HepG2 (cell line): Measurements from ENCODE around the gene RSL1D1. TPM values are rescaled to one million over a fixed set of nuclear protein-coding genes. Genes with fewer than 3 reads are reported as not detected.

Source experiments
- AHR ChIP-seq: IDR thresholded peaks from 2 replicates; pipeline ENCODE4 v1.6.1; 2018; ENCODE audit warnings: missing genetic modification reagents, missing compliant biosample characterization
- CHD4 ChIP-seq: fragments of 200-600 bp; sonication (generic); IDR thresholded peaks from 2 replicates; pipeline ENCODE4 v1.7.0; 2017; ENCODE audit warnings: mild to moderate bottlenecking, low read length, borderline replicate concordance
- FOXA3 ChIP-seq: IDR thresholded peaks from 2 replicates; pipeline ENCODE4 v1.6.1; 2016; ENCODE audit warnings: missing genetic modification reagents, missing compliant biosample characterization
- HMG20B ChIP-seq: conservative IDR thresholded peaks from 2 replicates; pipeline ENCODE4 v1.6.1; 2016; ENCODE audit warnings: missing genetic modification reagents, missing compliant biosample characterization
- KLF11 ChIP-seq: IDR thresholded peaks from 2 replicates; pipeline ENCODE4 v1.6.1; 2016; ENCODE audit warnings: missing compliant biosample characterization
- LRRFIP1 ChIP-seq: sonication (generic); formaldehyde crosslinking; conservative IDR thresholded peaks from 2 replicates; pipeline ENCODE4 v1.4.0; 2020; ENCODE audit warnings: missing genetic modification reagents
- MAFK ChIP-seq, 2 experiments: IDR thresholded peaks in 1 of 2; conservative IDR thresholded peaks in 1 of 2; 2 replicates each; pipeline ENCODE4 v1.6.1; 2011; ENCODE audit warnings: improper control_type of control experiment in 2 of 2, low read length in 2 of 2
- NFATC3 ChIP-seq: sonication (generic); formaldehyde crosslinking; IDR thresholded peaks from 2 replicates; pipeline ENCODE4 v1.5.1; 2020; ENCODE audit warnings: mild to moderate bottlenecking, missing genetic modification reagents
- NFE2L2 ChIP-seq: fragments of 150-350 bp; IDR thresholded peaks from 2 replicates; pipeline ENCODE4 v1.6.1; 2014; ENCODE audit warnings: low read length
- NR2F6 ChIP-seq, 2 experiments: IDR thresholded peaks; 2 replicates each; pipeline ENCODE4 v1.6.1; 2016; ENCODE audit warnings: antibody characterized with exemption in 1 of 2, mild to moderate bottlenecking in 1 of 2
- PHB2 ChIP-seq: fragments of 450-650 bp; IDR thresholded peaks from 2 replicates; pipeline ENCODE4 v1.6.1; 2018; ENCODE audit not compliant: partially characterized antibody
- PPARG ChIP-seq: conservative IDR thresholded peaks from 2 replicates; pipeline ENCODE4 v1.6.1; 2016; ENCODE audit warnings: missing biosample characterization, missing genetic modification reagents
- RORA ChIP-seq: sonication (generic); formaldehyde crosslinking; IDR thresholded peaks from 2 replicates; pipeline ENCODE4 v1.5.0; 2020; ENCODE audit warnings: mild to moderate bottlenecking, missing genetic modification reagents, moderate library complexity
- SRF ChIP-seq: IDR thresholded peaks from 2 replicates; pipeline ENCODE4 v1.6.1; 2011; ENCODE audit warnings: mild to moderate bottlenecking, low read depth, low read length, moderate library complexity
- TCF7 ChIP-seq: sonication (generic); IDR thresholded peaks from 2 replicates; pipeline ENCODE4 v1.6.1; 2016; ENCODE audit warnings: antibody characterized with exemption, low read depth
- ZBTB42 ChIP-seq: sonication (generic); formaldehyde crosslinking; IDR thresholded peaks from 2 replicates; pipeline ENCODE4 v1.5.0; 2020; ENCODE audit warnings: mild to moderate bottlenecking, missing genetic modification reagents
- ZMYM4 ChIP-seq: sonication (generic); formaldehyde crosslinking; IDR thresholded peaks from 2 replicates; pipeline ENCODE4 v1.8.1; 2023; ENCODE audit warnings: mild to moderate bottlenecking, missing genetic modification reagents
- ZNF138 ChIP-seq: sonication (generic); formaldehyde crosslinking; IDR thresholded peaks from 2 replicates; pipeline ENCODE4 v1.5.0; 2020; ENCODE audit warnings: mild to moderate bottlenecking, low read depth, missing genetic modification reagents
- ZNF232 ChIP-seq: sonication (generic); formaldehyde crosslinking; IDR thresholded peaks from 2 replicates; pipeline ENCODE4 v1.4.0; 2020; ENCODE audit warnings: missing genetic modification reagents, borderline replicate concordance
- ZNF660 ChIP-seq: sonication (generic); formaldehyde crosslinking; IDR thresholded peaks from 2 replicates; pipeline ENCODE4 v1.5.1; 2020; ENCODE audit warnings: mild to moderate bottlenecking, low read depth, missing genetic modification reagents, borderline replicate concordance
- ZNF747 ChIP-seq: sonication (generic); formaldehyde crosslinking; IDR thresholded peaks from 2 replicates; pipeline ENCODE4 v1.8.1; 2023; ENCODE audit warnings: missing genetic modification reagents, mild to moderate bottlenecking, borderline replicate concordance
- ZNF800 ChIP-seq: sonication (generic); formaldehyde crosslinking; IDR thresholded peaks from 2 replicates; pipeline ENCODE4 v1.4.0; 2020; ENCODE audit warnings: missing genetic modification reagents
- polyA plus RNA-seq, 8 experiments: library from polyadenylated mRNA; depleted of rRNA in 3 of 8; stranded (reverse) in 7 of 8; unstranded in 1 of 8; fragments of >200 nt; fragmentation: Illumina TruSeq in 4 of 8; extraction: Trizol in 4 of 8; gene quantifications; 2 replicates each; pipeline versions ENCODE4 v1.2.1 to v1.2.3, GENCODE V29; 2011 to 2016; ENCODE audit warnings: low read depth in 4 of 8, missing spikeins in 1 of 8, mixed read lengths in 1 of 8; ENCODE audit not compliant: insufficient read depth in 1 of 8
- total RNA-seq, 5 experiments: library from RNA; depleted of rRNA; stranded (reverse); fragments of >200 nt; fragmentation: Illumina TruSeq; extraction: Trizol; gene quantifications; 2 replicates each; pipeline ENCODE4 v1.2.3, GENCODE V29; 2016; ENCODE audit warnings: low read depth in 1 of 5
- TF ChIP-seq, protein P1 (sequence below): IDR thresholded peaks from 2 replicates; pipeline ENCODE4 v1.6.1; 2012; ENCODE audit warnings: low read depth, low read length, improper control_type of control experiment
- TF ChIP-seq, protein P2 (sequence below): sonication (generic); formaldehyde crosslinking; IDR thresholded peaks from 2 replicates; pipeline ENCODE4 v1.8.0; 2022; ENCODE audit warnings: mild to moderate bottlenecking, missing genetic modification reagents, moderate library complexity

The RSL1D1 gene
- total and polyA plus RNA-seq, 2 of the 13 experiments (the other 11 are each of a cell fraction or from before 2014, with no cell fraction given): 187 to 343 TPM

- TF ChIP-seq MAFK (conservative IDR thresholded peaks at IDR 0.05 in 1 of 2, IDR thresholded peaks at IDR 0.05 in 1 of 2; ENCODE audit: low read length in 2 of 2): peak; percentile 4 to 22; a peak in 1 of 4 replicates
- TF ChIP-seq, protein P1, sequence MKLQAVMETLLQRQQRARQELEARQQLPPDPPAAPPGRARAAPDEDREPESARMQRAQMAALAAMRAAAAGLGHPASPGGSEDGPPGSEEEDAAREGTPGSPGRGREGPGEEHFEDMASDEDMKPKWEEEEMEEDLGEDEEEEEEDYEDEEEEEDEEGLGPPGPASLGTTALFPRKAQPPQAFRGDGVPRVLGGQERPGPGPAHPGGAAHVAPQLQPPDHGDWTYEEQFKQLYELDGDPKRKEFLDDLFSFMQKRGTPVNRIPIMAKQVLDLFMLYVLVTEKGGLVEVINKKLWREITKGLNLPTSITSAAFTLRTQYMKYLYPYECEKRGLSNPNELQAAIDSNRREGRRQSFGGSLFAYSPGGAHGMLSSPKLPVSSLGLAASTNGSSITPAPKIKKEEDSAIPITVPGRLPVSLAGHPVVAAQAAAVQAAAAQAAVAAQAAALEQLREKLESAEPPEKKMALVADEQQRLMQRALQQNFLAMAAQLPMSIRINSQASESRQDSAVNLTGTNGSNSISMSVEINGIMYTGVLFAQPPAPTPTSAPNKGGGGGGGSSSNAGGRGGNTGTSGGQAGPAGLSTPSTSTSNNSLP: peak; percentile 16; the same call in 1 of the 2 replicates
- peak; percentile 45; the same call in 1 of the 2 replicates for TF ChIP-seq ZNF232
- TF ChIP-seq LRRFIP1: no peak
- no peak for TF ChIP-seq ZNF660
- no peak for TF ChIP-seq NR2F6 (IDR thresholded peaks at IDR 0.05)
- no peak for TF ChIP-seq NR2F6 (CRISPR knock-in tag; IDR thresholded peaks at IDR 0.05)
- no peak; the same call in 1 of the 2 replicates for TF ChIP-seq RORA (CRISPR knock-in tag)
- no peak for TF ChIP-seq NFE2L2
- TF ChIP-seq KLF11 (CRISPR knock-in tag): peak; percentile 96
- TF ChIP-seq ZBTB42 (CRISPR knock-in tag): peak; percentile 79
- TF ChIP-seq ZMYM4 (CRISPR knock-in tag): peak; percentile 84
- 0 out of 2 replicates have a peak, but pooled peaks have one; percentile 14 for TF ChIP-seq ZNF138 (CRISPR knock-in tag)
- TF ChIP-seq, protein P2, sequence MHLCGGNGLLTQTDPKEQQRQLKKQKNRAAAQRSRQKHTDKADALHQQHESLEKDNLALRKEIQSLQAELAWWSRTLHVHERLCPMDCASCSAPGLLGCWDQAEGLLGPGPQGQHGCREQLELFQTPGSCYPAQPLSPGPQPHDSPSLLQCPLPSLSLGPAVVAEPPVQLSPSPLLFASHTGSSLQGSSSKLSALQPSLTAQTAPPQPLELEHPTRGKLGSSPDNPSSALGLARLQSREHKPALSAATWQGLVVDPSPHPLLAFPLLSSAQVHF (CRISPR knock-in tag): peak; percentile 60; the same call in 1 of the 2 replicates
- peak; percentile 97 for TF ChIP-seq AHR (CRISPR knock-in tag)
- TF ChIP-seq FOXA3 (CRISPR knock-in tag): peak; percentile 71
- peak; percentile 89 for TF ChIP-seq ZNF747 (CRISPR knock-in tag)
- TF ChIP-seq ZNF800 (CRISPR knock-in tag): peak; percentile 20; the same call in 1 of the 2 replicates
- no peak for TF ChIP-seq SRF
- TF ChIP-seq CHD4: no peak
- TF ChIP-seq PPARG (CRISPR knock-in tag): peak; percentile 67; the same call in 1 of the 2 replicates
- TF ChIP-seq HMG20B (CRISPR knock-in tag): no peak; the same call in 1 of the 2 replicates
- TF ChIP-seq PHB2: no peak
- peak; percentile 65; the same call in 1 of the 2 replicates for TF ChIP-seq NFATC3
- TF ChIP-seq TCF7: no peak
These were observed at the start of gene RSL1D1 (continued) for GRCh38 chr16:11851294-11852091.
